HepG2 (cell line): ENCODE results near the gene CXCL8. TPM values are rescaled to one million over a fixed set of nuclear protein-coding genes. Genes with fewer than 3 reads are reported as not detected.

Source experiments
- TCF12 ChIP-seq, 2 experiments: fragments of 450-650 bp in 1 of 2; sonication (generic) in 1 of 2; formaldehyde crosslinking in 1 of 2; IDR thresholded peaks; 2 replicates each; pipeline versions ENCODE4 v1.6.1 to v1.8.0; 2017 to 2022; ENCODE audit warnings: antibody characterized with exemption in 1 of 2, mild to moderate bottlenecking in 1 of 2, missing genetic modification reagents in 1 of 2, moderate library complexity in 1 of 2
- polyA plus RNA-seq, 8 experiments: library from polyadenylated mRNA; depleted of rRNA in 3 of 8; stranded (reverse) in 7 of 8; unstranded in 1 of 8; fragments of >200 nt; fragmentation: Illumina TruSeq in 4 of 8; extraction: Trizol in 4 of 8; gene quantifications; 2 replicates each; pipeline versions ENCODE4 v1.2.1 to v1.2.3, GENCODE V29; 2011 to 2016; ENCODE audit warnings: low read depth in 4 of 8, missing spikeins in 1 of 8, mixed read lengths in 1 of 8; ENCODE audit not compliant: insufficient read depth in 1 of 8
- total RNA-seq, 5 experiments: library from RNA; depleted of rRNA; stranded (reverse); fragments of >200 nt; fragmentation: Illumina TruSeq; extraction: Trizol; gene quantifications; 2 replicates each; pipeline ENCODE4 v1.2.3, GENCODE V29; 2016; ENCODE audit warnings: low read depth in 1 of 5
- TF ChIP-seq, protein P1 (sequence below), 2 experiments: IDR thresholded peaks; 2 replicates each; pipeline ENCODE4 v1.6.1; 2011 to 2012; ENCODE audit warnings: low read length in 2 of 2, borderline replicate concordance in 1 of 2, low read depth in 1 of 2, mild to moderate bottlenecking in 1 of 2, moderate library complexity in 1 of 2
- TF ChIP-seq, protein P2 (sequence below), 2 experiments: fragments of 450-650 bp in 1 of 2; sonication (generic) in 1 of 2; formaldehyde crosslinking in 1 of 2; IDR thresholded peaks; 2 replicates each; pipeline versions ENCODE4 v1.6.1 to v1.8.0; 2016 to 2022; ENCODE audit warnings: antibody characterized with exemption in 1 of 2, mild to moderate bottlenecking in 1 of 2, missing genetic modification reagents in 1 of 2
- TF ChIP-seq, protein P3 (sequence below): IDR thresholded peaks from 2 replicates; pipeline ENCODE4 v1.6.1; 2016; ENCODE audit warnings: missing biosample characterization, missing genetic modification reagents, low read depth

The CXCL8 gene
- total and polyA plus RNA-seq, 2 of the 13 experiments (the other 11 are each of a cell fraction or from before 2014, with no cell fraction given): 1.8 to 7.8 TPM

DNA sequence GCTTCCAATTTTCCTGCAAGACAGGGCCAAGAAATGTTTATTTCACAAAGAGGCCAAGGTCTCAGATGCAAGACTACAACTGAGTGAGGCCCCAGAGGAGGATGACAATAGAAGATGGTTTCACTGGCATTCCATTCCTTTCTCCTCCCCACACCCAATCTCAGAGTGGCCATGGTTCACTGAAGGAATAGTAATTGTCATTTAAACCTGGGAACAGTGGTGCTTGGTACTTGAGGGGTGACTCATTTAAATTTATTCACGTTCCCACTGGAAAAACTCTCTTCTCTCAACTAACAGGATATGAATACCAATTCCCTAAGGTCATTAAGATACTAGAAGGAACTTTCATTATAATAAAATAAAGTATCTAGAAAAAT, 35.3 kb upstream of the CXCL8 start (continued):
- TF ChIP-seq, protein P1, sequence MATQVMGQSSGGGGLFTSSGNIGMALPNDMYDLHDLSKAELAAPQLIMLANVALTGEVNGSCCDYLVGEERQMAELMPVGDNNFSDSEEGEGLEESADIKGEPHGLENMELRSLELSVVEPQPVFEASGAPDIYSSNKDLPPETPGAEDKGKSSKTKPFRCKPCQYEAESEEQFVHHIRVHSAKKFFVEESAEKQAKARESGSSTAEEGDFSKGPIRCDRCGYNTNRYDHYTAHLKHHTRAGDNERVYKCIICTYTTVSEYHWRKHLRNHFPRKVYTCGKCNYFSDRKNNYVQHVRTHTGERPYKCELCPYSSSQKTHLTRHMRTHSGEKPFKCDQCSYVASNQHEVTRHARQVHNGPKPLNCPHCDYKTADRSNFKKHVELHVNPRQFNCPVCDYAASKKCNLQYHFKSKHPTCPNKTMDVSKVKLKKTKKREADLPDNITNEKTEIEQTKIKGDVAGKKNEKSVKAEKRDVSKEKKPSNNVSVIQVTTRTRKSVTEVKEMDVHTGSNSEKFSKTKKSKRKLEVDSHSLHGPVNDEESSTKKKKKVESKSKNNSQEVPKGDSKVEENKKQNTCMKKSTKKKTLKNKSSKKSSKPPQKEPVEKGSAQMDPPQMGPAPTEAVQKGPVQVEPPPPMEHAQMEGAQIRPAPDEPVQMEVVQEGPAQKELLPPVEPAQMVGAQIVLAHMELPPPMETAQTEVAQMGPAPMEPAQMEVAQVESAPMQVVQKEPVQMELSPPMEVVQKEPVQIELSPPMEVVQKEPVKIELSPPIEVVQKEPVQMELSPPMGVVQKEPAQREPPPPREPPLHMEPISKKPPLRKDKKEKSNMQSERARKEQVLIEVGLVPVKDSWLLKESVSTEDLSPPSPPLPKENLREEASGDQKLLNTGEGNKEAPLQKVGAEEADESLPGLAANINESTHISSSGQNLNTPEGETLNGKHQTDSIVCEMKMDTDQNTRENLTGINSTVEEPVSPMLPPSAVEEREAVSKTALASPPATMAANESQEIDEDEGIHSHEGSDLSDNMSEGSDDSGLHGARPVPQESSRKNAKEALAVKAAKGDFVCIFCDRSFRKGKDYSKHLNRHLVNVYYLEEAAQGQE (IDR thresholded peaks at IDR 0.05; ENCODE audit: borderline replicate concordance in 1 of 2, low read depth in 1 of 2, low read length in 2 of 2): no peak
- TF ChIP-seq, protein P2, sequence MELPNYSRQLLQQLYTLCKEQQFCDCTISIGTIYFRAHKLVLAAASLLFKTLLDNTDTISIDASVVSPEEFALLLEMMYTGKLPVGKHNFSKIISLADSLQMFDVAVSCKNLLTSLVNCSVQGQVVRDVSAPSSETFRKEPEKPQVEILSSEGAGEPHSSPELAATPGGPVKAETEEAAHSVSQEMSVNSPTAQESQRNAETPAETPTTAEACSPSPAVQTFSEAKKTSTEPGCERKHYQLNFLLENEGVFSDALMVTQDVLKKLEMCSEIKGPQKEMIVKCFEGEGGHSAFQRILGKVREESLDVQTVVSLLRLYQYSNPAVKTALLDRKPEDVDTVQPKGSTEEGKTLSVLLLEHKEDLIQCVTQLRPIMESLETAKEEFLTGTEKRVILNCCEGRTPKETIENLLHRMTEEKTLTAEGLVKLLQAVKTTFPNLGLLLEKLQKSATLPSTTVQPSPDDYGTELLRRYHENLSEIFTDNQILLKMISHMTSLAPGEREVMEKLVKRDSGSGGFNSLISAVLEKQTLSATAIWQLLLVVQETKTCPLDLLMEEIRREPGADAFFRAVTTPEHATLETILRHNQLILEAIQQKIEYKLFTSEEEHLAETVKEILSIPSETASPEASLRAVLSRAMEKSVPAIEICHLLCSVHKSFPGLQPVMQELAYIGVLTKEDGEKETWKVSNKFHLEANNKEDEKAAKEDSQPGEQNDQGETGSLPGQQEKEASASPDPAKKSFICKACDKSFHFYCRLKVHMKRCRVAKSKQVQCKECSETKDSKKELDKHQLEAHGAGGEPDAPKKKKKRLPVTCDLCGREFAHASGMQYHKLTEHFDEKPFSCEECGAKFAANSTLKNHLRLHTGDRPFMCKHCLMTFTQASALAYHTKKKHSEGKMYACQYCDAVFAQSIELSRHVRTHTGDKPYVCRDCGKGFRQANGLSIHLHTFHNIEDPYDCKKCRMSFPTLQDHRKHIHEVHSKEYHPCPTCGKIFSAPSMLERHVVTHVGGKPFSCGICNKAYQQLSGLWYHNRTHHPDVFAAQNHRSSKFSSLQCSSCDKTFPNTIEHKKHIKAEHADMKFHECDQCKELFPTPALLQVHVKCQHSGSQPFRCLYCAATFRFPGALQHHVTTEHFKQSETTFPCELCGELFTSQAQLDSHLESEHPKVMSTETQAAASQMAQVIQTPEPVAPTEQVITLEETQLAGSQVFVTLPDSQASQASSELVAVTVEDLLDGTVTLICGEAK (IDR thresholded peaks at IDR 0.05): no peak
- TF ChIP-seq, protein P2 (CRISPR knock-in tag; IDR thresholded peaks at IDR 0.05): no peak
- TF ChIP-seq TCF12 (IDR thresholded peaks at IDR 0.05) (no peak), TCF12 (CRISPR knock-in tag; IDR thresholded peaks at IDR 0.05) (no peak)
- TF ChIP-seq, protein P3, sequence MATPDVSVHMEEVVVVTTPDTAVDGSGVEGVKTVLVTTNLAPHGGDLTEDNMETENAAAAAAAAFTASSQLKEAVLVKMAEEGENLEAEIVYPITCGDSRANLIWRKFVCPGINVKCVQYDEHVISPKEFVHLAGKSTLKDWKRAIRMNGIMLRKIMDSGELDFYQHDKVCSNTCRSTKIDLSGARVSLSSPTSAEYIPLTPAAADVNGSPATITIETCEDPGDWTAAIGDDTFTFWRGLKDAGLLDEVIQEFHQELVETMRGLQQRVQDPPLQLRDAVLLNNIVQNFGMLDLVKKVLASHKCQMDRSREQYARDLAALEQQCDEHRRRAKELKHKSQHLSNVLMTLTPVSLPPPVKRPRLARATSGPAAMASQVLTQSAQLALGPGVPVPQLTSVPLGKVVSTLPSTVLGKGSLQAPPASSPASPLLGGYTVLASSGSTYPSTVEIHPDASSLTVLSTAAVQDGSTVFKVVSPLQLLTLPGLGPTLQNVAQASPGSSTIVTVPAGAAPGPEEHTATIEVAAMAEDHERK: no peak
